HG02571 (cell line): ENCODE measurements around the gene CARS1.

Experiments used
- ATAC-seq: cut with Tn5 transposase; IDR thresholded peaks from one replicate; pipeline ENCODE4 v1.9.1; 2021; ENCODE audit warnings: mild to moderate bottlenecking, moderate library complexity; ENCODE audit not compliant: unreplicated experiment

CARS1 gene

GRCh38 chr11:2994336-2994730 lies 62.9 kb downstream of the CARS1 start:
- no peak for ATAC-seq

GRCh38 chr11:2992997-2993325 lies 64.3 kb downstream of the CARS1 start:
- ATAC-seq: no peak

- ATAC-seq: peak; percentile 80
These were observed 64.8 kb downstream of the CARS1 start, which contains the start of gene NAP1L4 for GRCh38 chr11:2992234-2992996. Gene NAP1L4, minus strand, starts transcription at chr11:2992329. Its CDS starts 13,109 bp downstream, at chr11:2979220.

GRCh38 chr11:2991452-2992233 lies 65.6 kb downstream of the CARS1 start:
- peak; percentile 38 for ATAC-seq

- ATAC-seq: no peak
These were observed 66.4 kb downstream of the CARS1 start for GRCh38 chr11:2990617-2991451.

- ATAC-seq: no peak
These were observed 67.7 kb downstream of the CARS1 start for GRCh38 chr11:2989551-2989950.

- no peak for ATAC-seq
These were observed 68.2 kb downstream of the CARS1 start for GRCh38 chr11:2989006-2989405.

- ATAC-seq: no peak
These were observed 69.1 kb downstream of the CARS1 start for GRCh38 chr11:2987881-2988861.

GRCh38 chr11:2983908-2984307 lies 73.3 kb downstream of the CARS1 start:
- no peak for ATAC-seq

- no peak for ATAC-seq
These were observed 75.0 kb downstream of the CARS1 start for GRCh38 chr11:2982214-2982613.

GRCh38 chr11:2981130-2981529 lies 76.1 kb downstream of the CARS1 start:
- no peak for ATAC-seq

GRCh38 chr11:2980168-2980840 lies 76.9 kb downstream of the CARS1 start:
- no peak for ATAC-seq

- no peak for ATAC-seq
These were observed 80.1 kb downstream of the CARS1 start for GRCh38 chr11:2977113-2977512.

- ATAC-seq: no peak
These were observed 80.7 kb downstream of the CARS1 start for GRCh38 chr11:2976294-2977063.

GRCh38 chr11:2975594-2975993 lies 81.6 kb downstream of the CARS1 start:
- ATAC-seq: no peak

- ATAC-seq: no peak
These were observed 83.0 kb downstream of the CARS1 start for GRCh38 chr11:2974272-2974671.

- ATAC-seq: no peak
These were observed 88.8 kb downstream of the CARS1 start for GRCh38 chr11:2968341-2968900.

GRCh38 chr11:2964782-2965181 lies 92.4 kb downstream of the CARS1 start:
- ATAC-seq: no peak

- ATAC-seq: no peak
These were observed 93.5 kb downstream of the CARS1 start for GRCh38 chr11:2963761-2964160.
